Esophagus squamous epithelium (tissue), 5 donors: ENCODE results near the gene DNAL4. TPM values are rescaled to one million over a fixed set of nuclear protein-coding genes. Genes with fewer than 3 reads are reported as not detected.

Experiments
- DNase-seq: peaks from one replicate; lab custom pipeline; 2025; lab: John Stamatoyannopoulos, UW
- H3K27ac ChIP-seq, 4 donors: fragments of 200-600 bp; sonication (generic); one replicate each; pipeline ENCODE4 v1.5.1; 2016 to 2019; ENCODE audit warnings: mild to moderate bottlenecking in 1 of 4
- H3K27me3 ChIP-seq, 4 donors: fragments of 200-600 bp; sonication (generic); 1 replicate in 3 of 4; 2 replicates in 1 of 4; pipeline versions ENCODE4 v1.5.1 to v1.6.0; 2017 to 2021; ENCODE audit warnings: antibody characterized with exemption in 1 of 4
- H3K36me3 ChIP-seq, 3 donors: fragments of 200-600 bp; sonication (generic); one replicate each; pipeline ENCODE4 v1.5.1; 2016 to 2019
- H3K4me1 ChIP-seq, 3 donors: fragments of 200-600 bp; sonication (generic); one replicate each; pipeline ENCODE4 v1.5.1; 2017 to 2019
- H3K4me3 ChIP-seq, 4 donors: fragments of 200-600 bp; sonication (generic); 1 replicate in 3 of 4; 2 replicates in 1 of 4; pipeline ENCODE4 v1.5.1; 2016 to 2019; ENCODE audit warnings: mild to moderate bottlenecking in 2 of 4, moderate library complexity in 1 of 4
- H3K9me3 ChIP-seq, 3 donors: fragments of 200-600 bp; sonication (generic); one replicate each; pipeline ENCODE4 v1.5.1; 2016 to 2019
- CTCF ChIP-seq, 6 experiments: fragments of 450-650 bp in 4 of 6; fragments of 200-600 bp in 2 of 6; sonication (generic) in 2 of 6; IDR thresholded peaks; one replicate each; pipeline ENCODE4 v1.5.1; 2016 to 2019; ENCODE audit warnings: antibody characterized with exemption in 6 of 6, mild to moderate bottlenecking in 4 of 6, moderate library complexity in 4 of 6
- POLR2A ChIP-seq, 4 donors: fragments of 450-650 bp; IDR thresholded peaks; one replicate each; pipeline ENCODE4 v1.6.1; 2017; ENCODE audit warnings: antibody characterized with exemption in 4 of 4, mild to moderate bottlenecking in 4 of 4, moderate library complexity in 3 of 4
- WGBS, 2 donors: methylation state at CpG; one replicate each; pipeline ENCODE4 v1.1.5; 2018; 5-methylcytosine and 5-hydroxymethylcytosine counted together
- intact Hi-C: fragments of 100-400 bp; cut with DNase I; formaldehyde crosslinking; loops from one replicate; pipeline ENCODE4 v1.15.0; 2022
- total RNA-seq, 4 donors: library from RNA; depleted of rRNA; stranded (reverse); fragments of >200 nt; gene quantifications; one replicate each; pipeline ENCODE4 v1.1.0, GENCODE V29; 2016
- donor health status: DM: yes; HTN: yes; CAD: no.

Gene DNAL4
- total RNA-seq, 4 donors from 2014 or later = 7.3 to 15.5 (median 13.7) TPM

DNA sequence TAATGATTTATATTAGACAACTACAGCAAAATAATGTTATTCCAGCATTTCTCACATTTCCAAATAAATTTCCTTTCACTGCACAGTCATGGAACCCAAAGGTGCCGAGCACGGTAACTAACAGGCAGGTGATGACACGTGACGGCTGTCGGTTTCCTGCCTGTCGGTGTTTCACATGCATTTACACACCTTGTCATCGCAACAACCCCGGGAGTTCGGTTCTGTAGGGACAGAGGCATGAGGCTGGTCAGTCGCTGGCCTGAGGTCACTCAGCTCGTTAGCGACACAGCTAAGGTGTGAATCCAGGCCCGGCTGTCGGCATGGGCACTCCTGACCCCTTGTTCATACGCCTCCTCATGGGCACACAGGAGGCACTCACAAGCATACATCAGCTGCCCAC is 9.9 kb downstream of the DNAL4 start:
- Histone ChIP-seq H3K9me3 (no peaks in the 10 kb centered on the region), H3K4me3 (no peak overlapping the region), H3K36me3 (peaks cover 0 to 33% (median 4%) of the 10 kb centered on the region in 3 donors), H3K27me3 (no peaks in the 10 kb centered on the region), H3K27ac (no peak overlapping the region), H3K4me1 (peaks cover 0 to 25% (median 5%) of the 10 kb centered on the region in 3 donors)
- intact Hi-C loops = no loop called here
- 89 to 93% methylated on average over 15 of the region's 15 CpGs for WGBS, 2 donors
- no peak for DNase-seq
- TF ChIP-seq CTCF (IDR thresholded peaks at IDR 0.05) (no peak), POLR2A (IDR thresholded peaks at IDR 0.05) (no peak)

DNA sequence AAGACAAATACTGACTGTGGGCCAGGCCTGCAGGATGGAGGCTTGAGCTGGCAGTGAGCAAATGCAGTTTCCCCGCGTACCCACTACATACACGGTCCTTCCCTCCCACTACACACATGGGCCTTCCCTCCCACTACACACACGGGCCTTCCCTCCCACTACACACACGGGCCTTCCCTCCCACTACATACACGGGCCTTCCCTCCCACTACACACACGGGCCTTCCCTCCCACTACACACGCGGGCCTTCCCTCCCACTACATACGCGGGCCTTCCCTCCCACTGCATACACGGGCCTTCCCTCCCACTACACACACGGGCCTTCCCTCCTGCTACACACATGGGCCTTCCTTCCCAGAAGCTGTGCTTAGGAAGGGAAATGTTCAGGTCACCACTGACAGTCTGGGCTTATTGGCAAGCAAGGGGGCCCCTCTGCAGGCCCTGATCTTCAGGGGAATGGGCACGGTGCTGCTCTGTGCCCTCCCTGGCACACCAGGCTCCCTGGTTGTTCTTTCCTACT is 10.8 kb downstream of the DNAL4 start:
- H3K36me3 ChIP-seq = peaks cover 0 to 38% (median 4%) of the 10 kb centered on the region in 3 donors
- no peak overlapping the region for H3K4me3 ChIP-seq
- H3K4me1 ChIP-seq = peaks cover 0 to 16% (median 4%) of the 10 kb centered on the region in 3 donors
- no peak for TF ChIP-seq POLR2A (IDR thresholded peaks at IDR 0.05)
- no peak for TF ChIP-seq CTCF (IDR thresholded peaks at IDR 0.05)
- H3K9me3 ChIP-seq = no peaks in the 10 kb centered on the region
- intact Hi-C loops = no loop called here
- H3K27ac ChIP-seq = no peak overlapping the region
- DNase-seq = no peak
- no peaks in the 10 kb centered on the region for H3K27me3 ChIP-seq
- WGBS, 2 donors = 48 to 65% methylated on average over 12 to 13 of the region's 14 CpGs

DNA sequence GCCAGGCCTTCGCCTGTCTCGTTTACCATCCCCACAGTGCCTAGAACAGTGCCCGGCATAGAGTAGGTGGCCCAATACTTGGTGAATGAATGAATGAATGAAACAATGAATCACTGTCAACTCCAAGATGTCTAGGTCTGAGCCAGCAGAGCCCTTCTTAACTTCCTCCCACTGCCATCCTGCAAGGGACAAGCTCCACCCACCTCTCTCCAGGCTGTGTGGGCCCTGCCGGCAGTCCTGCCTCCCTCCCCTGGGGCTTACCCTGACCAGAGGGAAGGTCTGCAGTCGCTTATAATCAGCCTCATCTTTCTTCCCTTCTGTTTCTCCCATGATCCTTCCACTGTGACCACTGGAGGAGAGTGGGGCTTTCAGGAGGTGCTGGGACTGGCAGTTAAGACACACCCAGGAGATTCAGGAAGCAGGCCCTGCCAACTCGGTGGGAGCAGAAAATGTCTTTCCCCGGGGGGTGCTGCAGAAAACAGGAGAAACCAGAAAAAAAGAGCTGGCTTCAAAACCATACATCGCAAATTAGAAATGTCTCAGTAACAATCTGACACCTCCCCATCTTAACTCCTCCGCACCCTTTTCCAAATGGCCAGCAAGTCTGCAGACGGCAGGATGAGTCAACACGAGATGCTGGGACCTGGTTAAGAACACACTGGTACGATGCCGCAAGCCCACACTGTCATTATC is 11.4 kb downstream of the DNAL4 start:
- peaks cover 0 to 10% (median 0%) of the 10 kb centered on the region in 3 donors for H3K4me1 ChIP-seq
- no peak for DNase-seq
- H3K9me3 ChIP-seq = no peaks in the 10 kb centered on the region
- no peaks in the 10 kb centered on the region for H3K27me3 ChIP-seq
- TF ChIP-seq CTCF (IDR thresholded peaks at IDR 0.05) (no peak), POLR2A (IDR thresholded peaks at IDR 0.05) (no peak)
- intact Hi-C loops = no loop called here
- no peak overlapping the region for H3K27ac ChIP-seq
- 55 to 66% methylated on average over 12 to 13 of the region's 13 CpGs for WGBS, 2 donors
- no peak overlapping the region for H3K4me3 ChIP-seq
- H3K36me3 ChIP-seq = peaks cover 0 to 39% (median 4%) of the 10 kb centered on the region in 3 donors

DNA sequence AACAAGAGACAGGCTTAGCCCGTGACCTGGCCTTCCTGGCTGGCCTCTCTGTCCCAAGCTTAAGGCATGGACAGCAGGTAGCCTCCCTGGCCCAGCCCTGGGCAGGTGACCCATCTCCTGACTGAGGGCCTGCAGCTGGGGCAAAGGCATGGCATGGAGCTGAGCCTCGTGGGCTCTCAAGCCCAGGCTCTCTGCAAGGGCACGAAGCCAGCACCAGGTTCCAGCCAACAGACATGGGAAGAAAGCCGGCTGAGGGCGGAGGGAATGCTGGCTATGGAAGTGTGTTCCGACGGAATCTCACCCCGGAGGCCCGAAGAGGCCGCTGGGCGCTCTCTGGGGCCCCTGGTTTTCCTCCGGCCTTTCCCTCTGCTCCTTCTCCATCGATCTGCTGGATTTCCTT is 12.9 kb downstream of the DNAL4 start:
- WGBS, 2 donors = 75 to 90% methylated on average over 9 to 10 of the region's 13 CpGs
- TF ChIP-seq POLR2A (IDR thresholded peaks at IDR 0.05) = no peak
- TF ChIP-seq CTCF (IDR thresholded peaks at IDR 0.05) = no peak
- H3K4me3 ChIP-seq = no peak overlapping the region
- peaks cover 0 to 43% (median 4%) of the 10 kb centered on the region in 3 donors for H3K36me3 ChIP-seq
- no peak for DNase-seq
- H3K27ac ChIP-seq = no peak overlapping the region
- H3K4me1 ChIP-seq = peaks cover 0 to 12% (median 0%) of the 10 kb centered on the region in 3 donors
- H3K9me3 ChIP-seq = no peaks in the 10 kb centered on the region
- H3K27me3 ChIP-seq = no peaks in the 10 kb centered on the region
- intact Hi-C loops = no loop called here

DNA sequence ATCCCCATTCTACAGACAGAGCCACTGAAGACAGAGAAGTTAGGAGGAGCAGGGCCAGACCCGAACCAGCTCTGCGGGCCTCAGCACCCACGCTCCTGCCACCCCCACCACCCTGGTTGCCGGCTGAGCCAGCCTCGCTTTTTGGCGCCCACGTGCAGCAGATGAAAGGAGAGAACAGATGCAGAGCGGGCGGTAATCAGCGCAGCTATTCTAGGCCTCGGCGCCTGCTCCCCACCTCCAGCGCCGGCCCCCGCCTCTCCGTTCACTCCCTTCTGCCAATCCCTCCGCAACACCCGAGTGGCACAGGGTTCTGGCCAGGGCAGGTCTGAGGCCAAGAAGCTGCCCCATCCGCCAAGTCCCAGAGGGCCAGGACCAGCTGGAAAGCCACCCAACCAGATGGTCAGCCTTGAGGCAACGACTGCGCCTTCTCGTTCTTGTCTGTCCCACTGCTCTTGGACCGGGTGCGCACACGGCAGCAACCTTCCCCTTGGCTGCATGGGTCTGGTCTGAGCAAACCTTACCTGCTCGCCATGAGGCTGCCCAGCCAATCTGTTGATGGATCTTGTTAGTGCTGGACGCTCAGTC is 16.8 kb downstream of the DNAL4 start:
- WGBS, 2 donors = 89 to 100% methylated on average over 1 to 13 of the region's 27 CpGs
- no peak for DNase-seq
- intact Hi-C loops = no loop called here

More for the DNA sequence above, 16.8 kb downstream of the DNAL4 start:
- Histone ChIP-seq H3K4me1 (peaks cover 0 to 24% (median 7%) of the 10 kb centered on the region in 3 donors), H3K9me3 (no peaks in the 10 kb centered on the region), H3K4me3 (no peak overlapping the region), H3K27ac (no peak overlapping the region), H3K36me3 (peaks cover 0 to 41% (median 4%) of the 10 kb centered on the region in 3 donors), H3K27me3 (no peaks in the 10 kb centered on the region)
- TF ChIP-seq CTCF (IDR thresholded peaks at IDR 0.05) (no peak), POLR2A (IDR thresholded peaks at IDR 0.05) (no peak)
